A673 (cell line): Measurements from ENCODE around the gene CST1.

Experiments
- CTCF ChIP-seq: fragments of 300-800, 200-600 bp; sonication (generic); conservative IDR thresholded peaks from 2 replicates; pipeline ENCODE4 v1.5.1; 2017; ENCODE audit warnings: low read depth, mild to moderate bottlenecking, antibody characterized with exemption, low read length, moderate library complexity, mixed read lengths
- EZH2 ChIP-seq: fragments of 200-600 bp; sonication (generic); IDR thresholded peaks from 2 replicates; pipeline ENCODE4 v1.6.1; 2017; ENCODE audit warnings: borderline replicate concordance, low read depth, mild to moderate bottlenecking, mixed read lengths, antibody characterized with exemption, low read length; ENCODE audit not compliant: poor library complexity, severe bottlenecking

DNA sequence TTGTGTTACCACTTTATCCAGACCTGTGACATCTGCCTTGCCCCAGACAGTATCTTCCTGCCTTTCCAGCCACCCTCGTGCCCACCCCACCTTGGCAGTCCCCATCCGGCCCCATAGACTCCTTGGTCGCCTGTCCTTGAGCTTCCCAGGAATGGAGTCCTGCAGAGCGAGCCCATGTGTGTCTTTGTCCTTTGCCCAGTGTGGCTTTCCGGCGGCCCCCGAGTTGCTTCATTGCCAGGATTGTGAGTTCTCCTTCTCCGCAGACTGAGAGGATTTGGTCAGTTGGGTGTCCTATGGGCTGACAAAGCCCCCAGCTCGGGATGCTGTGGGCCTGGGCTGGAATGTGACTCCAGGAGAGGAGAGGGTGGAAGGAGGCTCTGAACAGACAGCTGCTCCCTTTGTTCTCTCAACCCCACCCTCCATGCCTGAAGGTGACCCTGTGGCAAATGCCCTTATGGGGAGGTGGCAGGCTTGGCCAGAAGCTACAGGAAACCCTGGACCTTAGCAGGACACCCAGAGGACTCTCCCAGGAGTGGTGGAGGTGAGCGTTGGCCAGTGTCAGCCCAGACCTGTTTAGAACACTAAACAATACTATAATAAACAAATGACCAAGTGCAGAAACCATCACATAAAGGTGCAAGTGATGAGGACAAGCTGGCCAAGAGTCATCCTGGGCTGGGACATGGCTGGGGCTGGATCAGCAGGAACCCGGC lies 1.9 kb upstream of the CST1 start:
- no peak for TF ChIP-seq CTCF
- no peak for TF ChIP-seq EZH2
